Endothelial cell of umbilical vein (primary cell): ENCODE measurements around the gene ITPR1. TPM values are rescaled to one million over a fixed set of nuclear protein-coding genes. Genes with fewer than 3 reads are reported as not detected.

ENCODE experiments used
- BruUV-seq: library from RNA; stranded (reverse); fragments of 400-500 nt; replicated peaks from 2 replicates; lab custom pipeline; 2021; lab: Mats Ljungman, UMichigan
- CTCF ChIA-PET: fragments of 300-600, 350-600 bp; sonication (Branson Sonifier 250); formaldehyde crosslinking; loops from one replicate; lab custom pipeline; 2021; ENCODE audit warnings: antibody characterized with exemption, inconsistent platforms; lab: Charles Lee
- POLR2A ChIA-PET: fragments of 300-600, 350-600 bp; sonication (Branson Sonifier 250); formaldehyde crosslinking; loops from one replicate; lab custom pipeline; 2021; ENCODE audit warnings: antibody characterized with exemption, inconsistent platforms; lab: Charles Lee
- DNase-seq: peaks from one replicate; pipeline ENCODE4 v3.0.0-alpha.2; 2011; ENCODE audit warnings: low read depth, low spot score
- FAIRE-seq: peaks from 2 replicates; lab custom pipeline; 2011; peaks lifted over from hg19 to GRCh38; lab: Jason Lieb, UNC
- H2AFZ ChIP-seq: 2 replicates; pipeline ENCODE4 v1.6.0; 2012; ENCODE audit warnings: low read depth, low read length, control low read depth, inconsistent platforms
- H3K27ac ChIP-seq: 2 replicates; pipeline ENCODE4 v1.5.1; 2011; ENCODE audit warnings: low read depth, mild to moderate bottlenecking, control low read depth, low read length, moderate library complexity; ENCODE audit not compliant: insufficient read depth
- H3K27me3 ChIP-seq, 2 experiments: 2 replicates each; pipeline versions ENCODE4 v1.6.0 to v1.6.1; 2011; ENCODE audit warnings: low read length in 2 of 2, mixed read lengths in 1 of 2; ENCODE audit not compliant: control insufficient read depth in 2 of 2, insufficient read depth in 2 of 2
- H3K36me3 ChIP-seq, 2 experiments: 2 replicates in 1 of 2; 3 replicates in 1 of 2; pipeline ENCODE4 v1.5.1; 2011; ENCODE audit warnings: low read length in 2 of 2, mild to moderate bottlenecking in 1 of 2, moderate library complexity in 1 of 2; ENCODE audit not compliant: control insufficient read depth in 2 of 2, insufficient read depth in 2 of 2; ENCODE audit errors: extremely low read depth in 1 of 2
- H3K4me1 ChIP-seq: 3 replicates; pipeline ENCODE4 v1.5.1; 2011; ENCODE audit warnings: mild to moderate bottlenecking, low read length; ENCODE audit not compliant: control insufficient read depth, insufficient read depth; ENCODE audit errors: extremely low read depth
- H3K4me2 ChIP-seq: 2 replicates; pipeline ENCODE4 v1.6.1; 2011; ENCODE audit warnings: low read length, control low read depth, mixed read lengths; ENCODE audit not compliant: insufficient read depth
- H3K4me3 ChIP-seq, 3 experiments: fragments of 200-600 bp in 1 of 3; sonication (generic), shearing (Covaris generic) in 1 of 3; replicated peaks in 1 of 3; 2 replicates each; pipeline ENCODE4 v1.5.1; 2011 to 2016; ENCODE audit warnings: control low read depth in 3 of 3, low read length in 3 of 3, mild to moderate bottlenecking in 2 of 3, inconsistent platforms in 1 of 3, low read depth in 1 of 3, moderate library complexity in 1 of 3; ENCODE audit not compliant: insufficient read depth in 1 of 3
- H3K79me2 ChIP-seq: 2 replicates; pipeline ENCODE4 v1.6.0; 2012; ENCODE audit warnings: low read length, inconsistent platforms; ENCODE audit not compliant: control insufficient read depth, insufficient read depth
- H3K9ac ChIP-seq: replicated peaks from 2 replicates; pipeline ENCODE3; 2011; ENCODE audit warnings: low read length, control low read depth; ENCODE audit not compliant: insufficient read depth; ENCODE audit errors: extremely low read depth
- H3K9me1 ChIP-seq: replicated peaks from 3 replicates; pipeline ENCODE4 v1.6.0; 2011; ENCODE audit warnings: mild to moderate bottlenecking, low read length; ENCODE audit not compliant: control insufficient read depth, insufficient read depth; ENCODE audit errors: extremely low read depth
- H3K9me3 ChIP-seq: replicated peaks from 2 replicates; pipeline ENCODE4 v1.5.1; 2012; ENCODE audit warnings: low read length, inconsistent platforms; ENCODE audit not compliant: control insufficient read depth, insufficient read depth
- H4K20me1 ChIP-seq: replicated peaks from 2 replicates; pipeline ENCODE3; 2011; ENCODE audit warnings: mild to moderate bottlenecking, low read length; ENCODE audit not compliant: control insufficient read depth, insufficient read depth; ENCODE audit errors: extremely low read depth
- CTCF ChIP-seq, 2 donors: IDR thresholded peaks; 1 replicate in 1 of 2; 2 replicates in 1 of 2; pipeline ENCODE4 v1.5.1; 2011; ENCODE audit warnings: low read length in 2 of 2, mild to moderate bottlenecking in 2 of 2, moderate library complexity in 2 of 2, control low read depth in 1 of 2, inconsistent platforms in 1 of 2, low read depth in 1 of 2; ENCODE audit not compliant: insufficient read depth in 1 of 2; ENCODE audit errors: extremely low read depth in 1 of 2
- EZH2 ChIP-seq: IDR thresholded peaks from 2 replicates; pipeline ENCODE4 v1.6.1; 2012; ENCODE audit warnings: borderline replicate concordance, low read depth, mild to moderate bottlenecking, moderate library complexity, low read length, inconsistent platforms; ENCODE audit not compliant: severe bottlenecking
- FOS ChIP-seq: IDR thresholded peaks from 2 replicates; pipeline ENCODE4 v1.6.1; 2011; ENCODE audit warnings: mild to moderate bottlenecking, low read length, moderate library complexity, borderline replicate concordance; ENCODE audit not compliant: insufficient read depth
- GATA2 ChIP-seq: IDR thresholded peaks from 2 replicates; pipeline ENCODE4 v1.7.0; 2011; ENCODE audit warnings: low read depth, mild to moderate bottlenecking, moderate library complexity, mixed read lengths, low read length; ENCODE audit not compliant: insufficient read length, insufficient read depth
- JUN ChIP-seq: IDR thresholded peaks from 2 replicates; pipeline ENCODE4 v1.6.1; 2011; ENCODE audit warnings: borderline replicate concordance, low read depth; ENCODE audit not compliant: insufficient read length, insufficient read depth
- MYC ChIP-seq: IDR thresholded peaks from one replicate; pipeline ENCODE4 v1.6.1; 2011; ENCODE audit warnings: mild to moderate bottlenecking, low read depth, low read length
- POLR2A ChIP-seq: IDR thresholded peaks from 2 replicates; pipeline ENCODE4 v1.6.1; 2012; ENCODE audit warnings: low read depth, mild to moderate bottlenecking, control low read depth, low read length
- POLR2AphosphoS5 ChIP-seq: IDR thresholded peaks from 2 replicates; pipeline ENCODE4 v1.6.1; 2012; ENCODE audit warnings: low read depth, mild to moderate bottlenecking, control low read depth, low read length, moderate library complexity; ENCODE audit not compliant: insufficient read depth
- dilution Hi-C: fragments of 300-500 bp; cut with MboI; formaldehyde crosslinking; loops from one replicate; pipeline ENCODE4 v1.15.0; 2019; ENCODE audit warnings: low sequenced_read_pairs; ENCODE audit not compliant: extremely low pct_ligation_motif_present
- intact Hi-C: fragments of 100-400 bp; cut with micrococcal nuclease; formaldehyde crosslinking; loops from one replicate; pipeline ENCODE4 v1.10.0; 2022
- polyA plus RNA-seq, 4 experiments: library from polyadenylated mRNA; depleted of rRNA in 3 of 4; stranded (reverse) in 3 of 4; unstranded in 1 of 4; fragments of >200 nt; gene quantifications; 2 replicates each; pipeline versions ENCODE4 v1.2.1 to v1.2.3, GENCODE V29; 2011 to 2012; ENCODE audit warnings: missing spikeins in 1 of 4
- total RNA-seq: library from RNA; stranded (reverse); gene quantifications from 2 replicates; pipeline ENCODE4 v1.2.3, GENCODE V29; 2021
- TF ChIP-seq, protein P1 (sequence below): IDR thresholded peaks from 2 replicates; pipeline ENCODE4 v1.6.1; 2011; ENCODE audit not compliant: insufficient read depth, insufficient read length

The ITPR1 gene
- total and polyA plus RNA-seq, 2 donors (not counting 3 experiments of a cell fraction or from before 2014, with no cell fraction given), result 5.1 to 16.1 TPM

DNA sequence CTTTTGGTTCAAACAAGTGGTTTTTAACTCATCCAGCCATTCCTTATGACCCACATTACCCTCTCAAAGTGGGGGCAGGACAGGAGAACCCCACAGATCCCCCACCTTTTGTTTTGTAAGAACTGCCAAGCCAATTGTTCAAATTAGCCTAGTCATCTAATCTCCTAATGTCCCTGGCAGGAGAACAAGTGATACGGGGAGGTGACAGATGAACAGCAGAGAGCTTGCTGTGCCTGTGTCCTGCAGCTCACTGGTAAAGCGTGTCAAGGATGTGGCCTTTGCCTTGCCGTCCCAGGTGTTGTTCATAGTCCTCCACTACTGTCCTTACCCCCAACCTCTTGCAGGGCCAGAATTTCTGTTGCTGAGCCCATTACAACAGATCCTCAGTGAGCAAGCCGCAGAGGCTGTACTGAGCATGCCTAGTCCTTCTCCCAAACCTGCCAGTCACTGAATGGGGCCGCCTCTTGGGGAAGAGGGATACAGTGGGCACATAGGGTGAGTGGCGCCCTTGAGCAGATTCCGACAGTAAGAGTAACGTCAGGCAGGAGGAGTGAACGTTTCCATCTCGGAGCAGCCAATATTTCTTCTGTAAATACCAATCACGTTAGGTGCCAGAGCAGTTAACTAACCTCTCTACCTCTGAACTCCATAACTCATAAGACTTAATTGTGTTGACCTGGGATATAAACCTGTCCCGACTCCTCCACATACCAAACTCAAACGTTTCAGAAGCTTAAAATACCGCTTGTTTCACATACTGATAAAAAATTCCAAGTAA lies 87.4 kb downstream of the ITPR1 start:
- Histone ChIP-seq H3K4me2 (no peak overlapping the region), H3K9me1 (no peaks in the 10 kb centered on the region), H3K4me3 (no peak overlapping the region), H3K27ac (no peak overlapping the region), H3K9ac (no peak overlapping the region), H3K4me1 (no peaks in the 10 kb centered on the region), H4K20me1 (no peaks in the 10 kb centered on the region), H3K36me3 (no peaks in the 10 kb centered on the region), H3K27me3 (peaks cover 1 to 4% of the 10 kb centered on the region in 2 experiments), H3K79me2 (no peaks in the 10 kb centered on the region), H2AFZ (no peak overlapping the region), H3K9me3 (no peaks in the 10 kb centered on the region)
- intact Hi-C loops, result no loop called here
- no peak for DNase-seq
- BruUV-seq, result no TSS peak
- no peak for FAIRE-seq
- dilution Hi-C loops, result no loop called here
- ChIA-PET CTCF (no interaction called here), POLR2A (no interaction called here)
- TF ChIP-seq, protein P1, sequence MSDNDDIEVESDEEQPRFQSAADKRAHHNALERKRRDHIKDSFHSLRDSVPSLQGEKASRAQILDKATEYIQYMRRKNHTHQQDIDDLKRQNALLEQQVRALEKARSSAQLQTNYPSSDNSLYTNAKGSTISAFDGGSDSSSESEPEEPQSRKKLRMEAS, result no peak
- TF ChIP-seq FOS (no peak), CTCF (IDR thresholded peaks at IDR 0.05; ENCODE audit: extremely low read depth in 1 of 2, insufficient read depth in 1 of 2, low read depth in 1 of 2, low read length in 2 of 2) (no peak), POLR2AphosphoS5 (no peak), JUN (no peak), POLR2A (no peak), MYC (no peak), GATA2 (no peak), EZH2 (no peak)
